ENCODE results near the gene TBX20. TPM values are rescaled to one million over a fixed set of nuclear protein-coding genes. Genes with fewer than 3 reads are reported as not detected.

Gene TBX20
- total and polyA plus RNA-seq, 2 of the 13 experiments (the other 11 are each of a cell fraction or from before 2014, with no cell fraction given) = not detected

- Histone ChIP-seq H3K36me3 (replicated peaks in 1 of 2; ENCODE audit: control insufficient read depth in 1 of 2, insufficient read depth in 2 of 2, low read length in 2 of 2) (no peaks in the 10 kb centered on the region), H4K20me1 (ENCODE audit: insufficient read depth, low read length) (no peaks in the 10 kb centered on the region), H3K4me3 (replicated peaks in 1 of 3; ENCODE audit: insufficient read depth in 1 of 3, low read depth in 2 of 3, low read length in 3 of 3) (no peak overlapping the region), H3K4me1 (ENCODE audit: insufficient read depth, low read length) (no peaks in the 10 kb centered on the region), H3K9me3 (ENCODE audit: low read length) (no peaks in the 10 kb centered on the region), H3K27me3 (ENCODE audit: control insufficient read depth in 1 of 2, insufficient read depth in 2 of 2, low read length in 2 of 2) (peaks cover 3 to 77% of the 10 kb centered on the region in 2 experiments; a peak in 4 of 5 replicates), H3K79me2 (ENCODE audit: insufficient read depth, low read length) (no peaks in the 10 kb centered on the region), H3K4me2 (ENCODE audit: low read depth, low read length) (no peak overlapping the region), H3K9ac (ENCODE audit: insufficient read depth, low read depth, low read length) (no peak overlapping the region), H2AFZ (ENCODE audit: low read length) (no peak overlapping the region), H3K27ac (ENCODE audit: extremely low read length, insufficient read depth, low read length) (no peak overlapping the region)
- in situ Hi-C loops (cut with HindIII; ENCODE audit: extremely low pct_ligation_motif_present, low pct_unique_long_range_greater_than_20kb) (no loop called here), intact Hi-C loops (cut with micrococcal nuclease; ENCODE audit: unreplicated experiment) (no loop called here)
- TF ChIP-seq ZGPAT (CRISPR knock-in tag; IDR thresholded peaks at IDR 0.05) = no peak
- no peak for TF ChIP-seq KDM4B (CRISPR knock-in tag; IDR thresholded peaks at IDR 0.05)
- TF ChIP-seq MIER2 (CRISPR knock-in tag; IDR thresholded peaks at IDR 0.05) = no peak
- no peak for TF ChIP-seq ZNF883 (CRISPR knock-in tag; IDR thresholded peaks at IDR 0.05; ENCODE audit: not compliant biosample characterization)
- FAIRE-seq (no peak), DNase-seq (ENCODE audit: low spot score) (no peak), ATAC-seq (no peak)
- ChIA-PET CTCF (ENCODE audit: low intra/inter-chr PET ratio, low total read pairs) (no interaction called here), POLR2A (no interaction called here)
- 35% methylated on average over 29 of the region's 29 CpGs for WGBS (ENCODE audit: low lambda C conversion rate)
- no TSS peak for BruUV-seq (replicated peaks)
Observed at GRCh38 chr7:35256256-35257175, 2.6 kb upstream of the TBX20 start.
